ENCODE results near the gene TMEM243.
"Not testable (repeated sequence)": the region's sequence is repeated elsewhere in the genome, so short reads cannot be mapped to it uniquely, and the experiment has no call there.

- not testable (repeated sequence) for TF ChIP-seq POLR2AphosphoS5, CTCF, POLR2A (IDR thresholded peaks at IDR 0.05)
Observed at GRCh38 chr7:87203929-87204328, 15.6 kb downstream of the TMEM243 start.

Data from upper lobe of left lung (tissue), 4 donors.